HAP-1 (cell line): Measurements from ENCODE around the gene PCSK2.

ENCODE experiments used
- DNase-seq, 2 experiments: peaks; one replicate each; pipeline ENCODE4 v3.0.0-alpha.2; 2016 to 2020; ENCODE audit warnings: low spot score in 2 of 2
- H3K27me3 ChIP-seq: fragments of 250-450 bp; sonication (Bioruptor Pico); 2 replicates; pipeline ENCODE4 v1.5.1; 2020; ENCODE audit warnings: low read depth, mild to moderate bottlenecking, moderate library complexity
- H3K36me3 ChIP-seq: fragments of 250-450 bp; sonication (Bioruptor Pico); replicated peaks from 2 replicates; pipeline ENCODE4 v1.5.1; 2020; ENCODE audit warnings: mild to moderate bottlenecking
- H3K4me1 ChIP-seq: fragments of 250-450 bp; sonication (Bioruptor Pico); 2 replicates; pipeline ENCODE4 v1.5.1; 2020; ENCODE audit warnings: mild to moderate bottlenecking
- H3K4me3 ChIP-seq: fragments of 250-450 bp; sonication (Bioruptor Pico); 2 replicates; pipeline ENCODE4 v1.5.1; 2020; ENCODE audit warnings: mild to moderate bottlenecking, moderate library complexity
- H3K9me3 ChIP-seq: fragments of 250-450 bp; sonication (Bioruptor Pico); 2 replicates; pipeline ENCODE4 v1.5.1; 2020; ENCODE audit warnings: mild to moderate bottlenecking, moderate library complexity
- in situ Hi-C: fragments of 300-500 bp; cut with MboI; formaldehyde crosslinking; loops from 3 replicates; pipeline ENCODE4 v1.14.3; 2020; ENCODE audit warnings: low sequenced_read_pairs, inconsistent platforms, mixed read lengths

The PCSK2 gene

GRCh38 chr20:17372806-17373440, 146.1 kb downstream of the PCSK2 start:
- Histone ChIP-seq H3K27me3 (peaks cover 2% of the 10 kb centered on the region; the same call in 1 of the 2 replicates), H3K36me3 (no peaks in the 10 kb centered on the region), H3K4me3 (no peak overlapping the region), H3K9me3 (no peaks in the 10 kb centered on the region), H3K4me1 (no peaks in the 10 kb centered on the region)
- in situ Hi-C loops: no loop called here
- no peak for DNase-seq

DNA sequence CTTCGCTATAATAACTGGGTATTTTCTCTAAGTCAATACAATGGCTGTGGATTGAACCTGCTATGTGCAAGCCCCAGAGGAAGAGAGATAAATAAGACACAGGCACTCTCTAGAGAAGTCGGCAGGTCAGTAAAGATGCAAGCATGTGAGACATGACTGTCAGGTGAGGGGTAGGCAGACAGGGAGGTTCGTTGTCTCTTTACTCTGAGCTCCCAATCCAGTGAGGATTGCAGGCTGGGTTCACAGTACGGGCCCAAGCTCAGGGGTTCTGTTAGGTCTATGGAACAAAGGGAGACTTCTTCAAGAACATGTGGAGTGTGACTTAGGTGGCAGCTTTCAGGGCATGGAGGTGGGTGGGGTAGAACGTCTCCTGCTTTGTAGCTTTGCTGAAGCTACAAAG, 147.2 kb downstream of the PCSK2 start:
- no peak for DNase-seq
- Histone ChIP-seq H3K4me1 (no peaks in the 10 kb centered on the region), H3K36me3 (no peaks in the 10 kb centered on the region), H3K4me3 (no peak overlapping the region), H3K27me3 (no peaks in the 10 kb centered on the region), H3K9me3 (no peaks in the 10 kb centered on the region)
- in situ Hi-C loops: no loop called here

GRCh38 chr20:17376031-17376430, 149.2 kb downstream of the PCSK2 start:
- Histone ChIP-seq H3K36me3 (no peaks in the 10 kb centered on the region), H3K9me3 (no peaks in the 10 kb centered on the region), H3K4me3 (no peak overlapping the region), H3K27me3 (no peaks in the 10 kb centered on the region), H3K4me1 (no peaks in the 10 kb centered on the region)
- no peak for DNase-seq
- in situ Hi-C loops: no loop called here

DNA sequence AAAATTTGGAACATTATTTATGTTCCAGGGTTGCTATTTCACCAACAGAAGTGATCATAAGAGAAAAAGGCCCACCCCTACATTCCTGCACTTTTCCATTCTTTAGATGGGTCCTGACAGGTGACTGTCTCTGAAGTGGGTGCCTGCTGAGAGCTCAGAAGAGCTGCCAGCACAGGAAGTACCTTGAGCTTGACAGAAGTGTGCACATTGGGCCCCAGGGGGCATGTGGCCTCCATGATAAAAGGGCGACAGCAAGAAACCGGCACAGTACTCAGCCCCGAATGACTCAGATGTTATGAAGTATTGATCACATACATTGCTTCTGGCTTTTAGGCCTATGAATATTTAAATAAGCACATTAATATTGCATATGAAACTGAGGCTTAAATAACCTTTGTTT, 150.4 kb downstream of the PCSK2 start:
- no peak for DNase-seq
- no peaks in the 10 kb centered on the region for H3K4me1 ChIP-seq
- no peaks in the 10 kb centered on the region for H3K36me3 ChIP-seq
- no peak overlapping the region for H3K4me3 ChIP-seq
- H3K27me3 ChIP-seq: no peaks in the 10 kb centered on the region
- no peaks in the 10 kb centered on the region for H3K9me3 ChIP-seq
- in situ Hi-C loops: no loop called here

DNA sequence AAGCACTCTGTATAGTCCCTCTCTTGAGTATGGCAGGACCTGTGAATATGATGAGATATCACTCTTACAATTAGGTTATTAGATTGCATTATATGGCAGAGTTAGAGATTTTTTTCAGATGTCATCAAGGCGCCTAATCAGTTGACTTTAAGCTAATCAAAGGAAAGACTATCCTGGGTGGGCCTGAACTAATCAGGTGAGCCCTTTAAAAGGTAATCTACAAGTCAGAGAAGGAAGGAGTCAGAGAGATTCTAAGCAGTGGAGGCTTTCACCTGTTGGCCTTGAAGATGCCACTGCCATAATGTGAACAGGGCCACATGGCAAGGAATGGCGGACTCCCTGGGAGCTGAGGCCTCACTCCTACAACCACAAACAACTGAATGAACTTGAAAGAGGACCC, 152.8 kb downstream of the PCSK2 start:
- H3K36me3 ChIP-seq: no peaks in the 10 kb centered on the region

GRCh38 chr20:17380801-17381200, 154.0 kb downstream of the PCSK2 start:
- Histone ChIP-seq H3K9me3 (no peaks in the 10 kb centered on the region), H3K36me3 (no peaks in the 10 kb centered on the region), H3K27me3 (no peaks in the 10 kb centered on the region; the same call in 1 of the 2 replicates), H3K4me3 (no peak overlapping the region), H3K4me1 (no peaks in the 10 kb centered on the region)
- in situ Hi-C loops: no loop called here
- no peak for DNase-seq

More for the DNA sequence above, 152.8 kb downstream of the PCSK2 start:
- DNase-seq: no peak
- Histone ChIP-seq H3K27me3 (no peaks in the 10 kb centered on the region; the same call in 1 of the 2 replicates), H3K9me3 (no peaks in the 10 kb centered on the region), H3K4me3 (no peak overlapping the region), H3K4me1 (no peaks in the 10 kb centered on the region)
- in situ Hi-C loops: no loop called here

GRCh38 chr20:17381724-17382123, 154.9 kb downstream of the PCSK2 start:
- Histone ChIP-seq H3K4me3 (no peak overlapping the region), H3K9me3 (no peaks in the 10 kb centered on the region), H3K4me1 (no peaks in the 10 kb centered on the region), H3K36me3 (no peaks in the 10 kb centered on the region), H3K27me3 (no peaks in the 10 kb centered on the region; the same call in 1 of the 2 replicates)
- in situ Hi-C loops: no loop called here
- DNase-seq: no peak

DNA sequence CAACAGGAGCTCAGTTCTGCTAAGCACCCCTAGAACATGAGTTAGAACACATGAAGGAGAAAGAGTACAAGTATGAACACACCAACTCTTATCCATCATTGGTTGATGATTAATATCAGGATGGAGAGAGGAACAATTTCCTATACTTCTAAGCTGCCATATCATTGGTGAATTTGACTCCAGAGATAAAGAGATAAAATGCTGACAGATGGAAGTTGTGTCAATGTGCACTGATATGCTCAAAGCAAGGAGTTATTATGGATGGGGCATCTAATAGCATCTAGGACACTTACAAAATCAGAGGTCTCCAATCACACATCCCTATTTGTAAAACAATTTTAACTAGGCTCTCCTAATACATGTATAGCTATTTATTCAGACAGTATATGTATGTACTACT, 159.0 kb downstream of the PCSK2 start:
- in situ Hi-C loops: no loop called here
- H3K27me3 ChIP-seq: no peaks in the 10 kb centered on the region; the same call in 1 of the 2 replicates

DNA sequence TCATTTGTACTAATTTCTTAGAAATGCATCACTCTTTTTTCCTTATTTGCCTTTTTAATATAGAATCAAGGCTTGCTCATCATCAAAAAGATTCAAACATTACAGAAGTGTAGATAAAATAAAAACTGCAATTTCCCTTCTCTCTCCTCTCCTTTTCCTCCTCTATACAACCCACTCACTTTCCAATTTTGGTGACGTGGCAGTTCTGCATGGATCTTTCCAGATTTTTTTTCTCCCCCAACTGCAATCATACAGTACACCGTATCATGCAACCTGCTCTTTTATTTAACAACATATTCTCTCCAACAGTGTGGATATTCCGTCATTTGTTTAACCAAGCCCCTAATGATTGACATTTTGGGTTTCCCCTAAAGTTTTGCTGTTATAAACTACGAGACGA, 163.8 kb downstream of the PCSK2 start:
- H3K36me3 ChIP-seq: no peaks in the 10 kb centered on the region
- no peaks in the 10 kb centered on the region; the same call in 1 of the 2 replicates for H3K27me3 ChIP-seq
- no peaks in the 10 kb centered on the region for H3K4me1 ChIP-seq
- no peak for DNase-seq
- H3K9me3 ChIP-seq: no peaks in the 10 kb centered on the region
- no peak overlapping the region for H3K4me3 ChIP-seq
- in situ Hi-C loops: no loop called here

More for the DNA sequence above, 159.0 kb downstream of the PCSK2 start:
- Histone ChIP-seq H3K4me3 (no peak overlapping the region), H3K9me3 (no peaks in the 10 kb centered on the region), H3K4me1 (no peaks in the 10 kb centered on the region), H3K36me3 (no peaks in the 10 kb centered on the region)
- DNase-seq: no peak

- DNase-seq: no peak
- H3K36me3 ChIP-seq: no peaks in the 10 kb centered on the region
- in situ Hi-C loops: no loop called here
Measured at GRCh38 chr20:17391127-17391771, 164.4 kb downstream of the PCSK2 start.

GRCh38 chr20:17394411-17394810, 167.6 kb downstream of the PCSK2 start:
- DNase-seq: no peak
- Histone ChIP-seq H3K9me3 (no peaks in the 10 kb centered on the region), H3K4me3 (no peak overlapping the region), H3K27me3 (no peaks in the 10 kb centered on the region; the same call in 1 of the 2 replicates), H3K36me3 (no peaks in the 10 kb centered on the region), H3K4me1 (no peaks in the 10 kb centered on the region)
- in situ Hi-C loops: no loop called here

More at GRCh38 chr20:17391127-17391771, 164.4 kb downstream of the PCSK2 start:
- no peaks in the 10 kb centered on the region for H3K9me3 ChIP-seq
- no peaks in the 10 kb centered on the region; the same call in 1 of the 2 replicates for H3K27me3 ChIP-seq
- H3K4me3 ChIP-seq: no peak overlapping the region
- no peaks in the 10 kb centered on the region for H3K4me1 ChIP-seq

DNA sequence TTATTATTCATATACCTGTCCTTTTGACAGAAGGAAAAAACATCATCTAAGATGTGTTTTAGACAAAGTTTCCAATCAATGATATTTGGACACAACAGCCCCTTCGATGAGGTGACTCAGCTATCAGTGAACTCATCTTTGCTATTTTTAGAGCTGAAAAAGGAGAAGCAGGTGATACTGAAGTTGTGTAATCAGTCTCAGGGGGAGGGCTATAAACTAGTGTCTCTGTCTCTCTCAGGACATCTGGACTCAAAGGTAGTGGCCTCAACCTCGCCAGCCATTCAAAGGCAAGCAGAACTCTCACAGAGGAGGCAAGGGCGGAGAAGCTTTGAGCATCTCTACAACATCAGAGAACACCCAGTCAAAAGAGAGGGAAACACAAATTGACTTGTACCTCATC, 168.9 kb downstream of the PCSK2 start:
- no peaks in the 10 kb centered on the region for H3K4me1 ChIP-seq
- H3K36me3 ChIP-seq: no peaks in the 10 kb centered on the region
- H3K9me3 ChIP-seq: no peaks in the 10 kb centered on the region
- no peak for DNase-seq
- no peaks in the 10 kb centered on the region; the same call in 1 of the 2 replicates for H3K27me3 ChIP-seq
- in situ Hi-C loops: no loop called here
- no peak overlapping the region for H3K4me3 ChIP-seq

DNA sequence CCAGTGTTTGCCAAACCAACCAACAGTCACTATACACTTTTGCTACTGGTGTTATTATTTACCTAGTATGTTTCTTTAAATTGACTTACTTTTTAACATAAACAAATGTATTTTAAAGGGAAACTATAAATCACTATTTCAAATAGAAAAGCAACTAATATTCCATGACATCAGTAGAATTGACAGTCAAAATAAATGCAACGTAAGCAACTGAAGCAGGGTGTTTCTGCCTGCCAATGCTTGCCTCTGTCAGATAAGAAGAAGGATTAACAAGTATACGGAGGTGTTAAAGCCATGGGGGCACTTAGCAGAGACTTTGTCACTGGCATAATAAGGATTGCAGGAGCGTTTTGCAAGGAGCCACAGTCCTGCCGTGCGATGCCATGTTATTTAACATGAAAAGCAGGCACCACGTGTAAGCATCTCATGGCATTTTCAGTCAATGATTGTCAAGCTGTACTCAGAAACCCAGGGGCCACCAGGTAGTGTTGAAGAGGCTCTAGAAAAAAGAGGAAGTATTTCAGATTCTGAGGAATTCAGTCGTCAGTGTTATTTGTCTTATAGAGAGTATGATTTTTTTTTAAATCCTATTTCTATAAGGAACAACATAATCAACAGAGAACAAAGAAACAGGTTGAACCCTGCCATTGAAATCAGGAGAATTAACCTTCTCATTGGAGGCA, 172.6 kb downstream of the PCSK2 start:
- peaks cover 5% of the 10 kb centered on the region for H3K27me3 ChIP-seq
- DNase-seq: no peak

DNA sequence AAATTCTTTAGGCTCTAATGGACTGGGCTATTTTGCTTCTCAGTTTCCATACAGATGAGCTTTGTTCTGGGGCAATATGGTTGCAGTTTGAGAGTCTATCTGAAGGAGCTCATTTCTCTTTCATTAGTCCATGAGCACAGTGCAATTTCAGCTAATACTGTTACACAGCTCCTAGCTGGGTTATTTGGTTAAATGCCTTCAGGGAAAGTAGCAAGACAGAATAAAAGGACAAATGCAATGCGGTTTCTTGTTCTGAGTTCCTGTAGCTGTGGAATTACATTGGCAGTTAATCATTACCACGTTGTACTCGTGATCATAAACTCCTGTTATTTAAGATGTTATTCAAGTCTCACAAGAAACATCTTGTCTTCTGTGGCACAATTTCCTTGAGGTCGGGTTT, 176.6 kb downstream of the PCSK2 start:
- Histone ChIP-seq H3K9me3 (no peaks in the 10 kb centered on the region), H3K27me3 (peaks cover 17% of the 10 kb centered on the region), H3K36me3 (no peaks in the 10 kb centered on the region), H3K4me1 (no peaks in the 10 kb centered on the region), H3K4me3 (no peak overlapping the region)
- DNase-seq: no peak
- in situ Hi-C loops: no loop called here

More for the DNA sequence above, 172.6 kb downstream of the PCSK2 start:
- in situ Hi-C loops: no loop called here
- Histone ChIP-seq H3K36me3 (no peaks in the 10 kb centered on the region), H3K4me3 (no peak overlapping the region), H3K9me3 (no peaks in the 10 kb centered on the region), H3K4me1 (no peaks in the 10 kb centered on the region)
